SK-N-SH (cell line): ENCODE results near the gene CHD9. TPM values are rescaled to one million over a fixed set of nuclear protein-coding genes. Genes with fewer than 3 reads are reported as not detected.
"Not testable (repeated sequence)": the region's sequence is repeated elsewhere in the genome, so short reads cannot be mapped to it uniquely, and the experiment has no call there.

Experiments used
- CTCF ChIA-PET: fragments of 300-600, 350-600 bp; formaldehyde crosslinking; extraction: SDS; loops from one replicate; lab custom pipeline; 2021; lab: Yijun Ruan, JAX
- POLR2A ChIA-PET: fragments of 350-600 bp; sonication (Branson Sonifier 250); formaldehyde crosslinking; extraction: SDS; loops from one replicate; lab custom pipeline; 2020; ENCODE audit warnings: antibody characterized with exemption, inconsistent platforms; lab: Yijun Ruan, JAX
- DNase-seq: peaks from one replicate; pipeline ENCODE4 v3.0.0; 2012
- H2AFZ ChIP-seq: fragments of 200-600 bp; sonication (generic); 2 replicates; pipeline ENCODE4 v1.8.1; 2016; ENCODE audit warnings: antibody characterized with exemption, mild to moderate bottlenecking, low read depth
- H3F3A ChIP-seq: fragments of 200-600 bp; sonication (generic); replicated peaks from 2 replicates; pipeline ENCODE3; 2016; ENCODE audit warnings: antibody characterized with exemption, mild to moderate bottlenecking; ENCODE audit not compliant: insufficient read depth
- H3K27ac ChIP-seq, 2 experiments: fragments of 200-500 bp in 1 of 2; fragments of 200-600 bp in 1 of 2; sonication (Bioruptor generic) in 1 of 2; sonication (generic), shearing (Covaris generic) in 1 of 2; 2 replicates each; pipeline versions ENCODE4 v1.5.1 to v1.6.1; 2014 to 2016; ENCODE audit warnings: low read depth in 2 of 2, inconsistent platforms in 1 of 2, low read length in 1 of 2, mild to moderate bottlenecking in 1 of 2, mixed read lengths in 1 of 2
- H3K27me3 ChIP-seq: fragments of 200-600 bp; sonication (generic), shearing (Covaris generic); 2 replicates; pipeline ENCODE4 v1.6.1; 2016; ENCODE audit warnings: mixed run types; ENCODE audit not compliant: insufficient read depth
- H3K36me3 ChIP-seq, 2 experiments: fragments of 200-500 bp in 1 of 2; fragments of 200-600 bp in 1 of 2; sonication (Bioruptor generic) in 1 of 2; sonication (generic) in 1 of 2; replicated peaks in 1 of 2; 2 replicates each; pipeline versions ENCODE3 to v1.5.1; 2014 to 2016; ENCODE audit warnings: low read length in 1 of 2, mild to moderate bottlenecking in 1 of 2; ENCODE audit not compliant: insufficient read depth in 2 of 2, control insufficient read depth in 1 of 2
- H3K4me1 ChIP-seq, 2 experiments: fragments of 200-500 bp in 1 of 2; fragments of 200-600 bp in 1 of 2; sonication (Bioruptor generic) in 1 of 2; sonication (generic), shearing (Covaris generic) in 1 of 2; 2 replicates each; pipeline versions ENCODE4 v1.5.1 to v1.6.1; 2014 to 2016; ENCODE audit warnings: low read depth in 1 of 2, low read length in 1 of 2, mixed run types in 1 of 2; ENCODE audit not compliant: insufficient read depth in 2 of 2, control insufficient read depth in 1 of 2
- H3K4me2 ChIP-seq: fragments of 200-600 bp; sonication (generic), shearing (Covaris generic); 2 replicates; pipeline ENCODE4 v1.6.1; 2017; ENCODE audit warnings: mixed run types
- H3K4me3 ChIP-seq, 2 experiments: fragments of 200-500 bp in 1 of 2; fragments of 200-600 bp in 1 of 2; sonication (Bioruptor generic) in 1 of 2; sonication (generic), shearing (Covaris generic) in 1 of 2; 2 replicates each; pipeline versions ENCODE4 v1.5.1 to v1.8.1; 2014 to 2016; ENCODE audit warnings: low read depth in 2 of 2, inconsistent platforms in 1 of 2, low read length in 1 of 2, mild to moderate bottlenecking in 1 of 2, mixed read lengths in 1 of 2, moderate library complexity in 1 of 2
- H3K79me2 ChIP-seq: fragments of 200-600 bp; sonication (generic); 2 replicates; pipeline ENCODE4 v1.8.1; 2017; ENCODE audit warnings: mild to moderate bottlenecking; ENCODE audit not compliant: insufficient read depth
- H3K9ac ChIP-seq: fragments of 200-600 bp; sonication (generic); 2 replicates; pipeline ENCODE4 v1.6.1; 2017; ENCODE audit warnings: mixed run types
- H3K9me2 ChIP-seq: fragments of 200-600 bp; sonication (generic); 2 replicates; pipeline ENCODE4 v1.6.1; 2017; ENCODE audit warnings: mixed run types
- H3K9me3 ChIP-seq: fragments of 200-600 bp; sonication (generic); 2 replicates; pipeline ENCODE4 v1.6.1; 2017; ENCODE audit warnings: mixed run types, mild to moderate bottlenecking, moderate library complexity
- H4K20me1 ChIP-seq: fragments of 200-600 bp; sonication (generic); 2 replicates; pipeline ENCODE4 v1.6.1; 2017; ENCODE audit warnings: mild to moderate bottlenecking, mixed run types; ENCODE audit not compliant: insufficient read depth
- CTCF ChIP-seq: fragments of 200-600 bp; sonication (generic); IDR thresholded peaks from 2 replicates; pipeline ENCODE4 v1.6.1; 2017; ENCODE audit warnings: antibody characterized with exemption, mild to moderate bottlenecking, moderate library complexity
- EP300 ChIP-seq, 2 experiments: IDR thresholded peaks; 2 replicates each; pipeline versions ENCODE4 v1.4.0 to v1.6.1; 2012; ENCODE audit warnings: borderline replicate concordance in 1 of 2, low read depth in 1 of 2, low read length in 1 of 2
- FOXJ3 ChIP-seq: sonication (generic); formaldehyde crosslinking; IDR thresholded peaks from 2 replicates; pipeline ENCODE4 v1.5.1; 2020; ENCODE audit warnings: mild to moderate bottlenecking, missing genetic modification reagents
- FOXM1 ChIP-seq: IDR thresholded peaks from 2 replicates; pipeline ENCODE4 v1.4.0; 2012; ENCODE audit warnings: low read depth, mild to moderate bottlenecking
- GATA2 ChIP-seq: sonication (generic); formaldehyde crosslinking; IDR thresholded peaks from 2 replicates; pipeline ENCODE4 v1.5.0; 2020; ENCODE audit warnings: mild to moderate bottlenecking, missing genetic modification reagents
- MEF2A ChIP-seq: IDR thresholded peaks from 2 replicates; pipeline ENCODE4 v1.4.0; 2012; ENCODE audit warnings: low read depth, borderline replicate concordance
- NRF1 ChIP-seq: IDR thresholded peaks from 2 replicates; pipeline ENCODE4 v1.6.1; 2012; ENCODE audit warnings: low read depth, mild to moderate bottlenecking, low read length
- TAF1 ChIP-seq: IDR thresholded peaks from 2 replicates; pipeline ENCODE4 v1.6.1; 2012; ENCODE audit warnings: low read depth, mild to moderate bottlenecking, low read length, moderate library complexity, borderline replicate concordance
- USF1 ChIP-seq: IDR thresholded peaks from 2 replicates; pipeline ENCODE4 v1.4.0; 2012; ENCODE audit warnings: low read depth, borderline replicate concordance
- USF2 ChIP-seq: fragments of 150-350 bp; IDR thresholded peaks from 2 replicates; pipeline ENCODE4 v1.6.1; 2017; ENCODE audit warnings: antibody characterized with exemption, low read length, low read depth, borderline replicate concordance
- YY1 ChIP-seq: IDR thresholded peaks from 2 replicates; pipeline ENCODE4 v1.4.0; 2012; ENCODE audit warnings: low read depth, mild to moderate bottlenecking
- WGBS: methylation state at CpG from one replicate; pipeline ENCODE4 v1.1.6; 2017; ENCODE audit warnings: low lambda C conversion rate; 5-methylcytosine and 5-hydroxymethylcytosine counted together
- polyA plus RNA-seq, 3 experiments: library from polyadenylated mRNA; depleted of rRNA; stranded (reverse); fragments of >200 nt; gene quantifications; 2 replicates each; pipeline ENCODE4 v1.2.3, GENCODE V29; 2012

Gene CHD9
- polyA plus RNA-seq, 1 of the 3 experiments (the other 2 are of a cell fraction), result 6.2 TPM

GRCh38 chr16:53183442-53183841 is 128.7 kb downstream of the CHD9 start:
- Histone ChIP-seq H3K27me3 (no peaks in the 10 kb centered on the region), H3K9me3 (no peaks in the 10 kb centered on the region), H3K4me3 (no peak overlapping the region), H3K9ac (no peak overlapping the region), H3K79me2 (peaks cover 79% of the 10 kb centered on the region)
- CTCF ChIA-PET, result interaction anchor here (1.0 to 1.1 kb wide), 3 partner anchors 9 to 24 kb away, joined by 3 to 4 read pairs (median 3); no protein-coding TSS in a partner anchor
- DNase-seq, result no peak
- no peak for TF ChIP-seq MEF2A
- no peak for TF ChIP-seq USF2
- no peak for TF ChIP-seq YY1
- TF ChIP-seq FOXM1, result no peak
- no peak for TF ChIP-seq EP300 (IDR thresholded peaks at IDR 0.05; ENCODE audit: borderline replicate concordance in 1 of 2, low read depth in 1 of 2, low read length in 1 of 2)
- no peak for TF ChIP-seq TAF1
- no peak for TF ChIP-seq FOXJ3 (CRISPR knock-in tag)
- TF ChIP-seq NRF1, result no peak
- TF ChIP-seq, all 33 proteins: peak for 0
- Histone ChIP-seq H3K36me3 (peaks cover 0 to 50% of the 10 kb centered on the region in 2 experiments), H2AFZ (no peak overlapping the region), H3F3A (peaks cover 7% of the 10 kb centered on the region), H3K4me1 (no peaks in the 10 kb centered on the region), H4K20me1 (no peaks in the 10 kb centered on the region), H3K27ac (no peak overlapping the region), H3K9me2 (no peaks in the 10 kb centered on the region), H3K4me2 (no peak overlapping the region)
- 90% methylated on average over 4 of the region's 4 CpGs for WGBS
- POLR2A ChIA-PET, result no interaction called here

DNA sequence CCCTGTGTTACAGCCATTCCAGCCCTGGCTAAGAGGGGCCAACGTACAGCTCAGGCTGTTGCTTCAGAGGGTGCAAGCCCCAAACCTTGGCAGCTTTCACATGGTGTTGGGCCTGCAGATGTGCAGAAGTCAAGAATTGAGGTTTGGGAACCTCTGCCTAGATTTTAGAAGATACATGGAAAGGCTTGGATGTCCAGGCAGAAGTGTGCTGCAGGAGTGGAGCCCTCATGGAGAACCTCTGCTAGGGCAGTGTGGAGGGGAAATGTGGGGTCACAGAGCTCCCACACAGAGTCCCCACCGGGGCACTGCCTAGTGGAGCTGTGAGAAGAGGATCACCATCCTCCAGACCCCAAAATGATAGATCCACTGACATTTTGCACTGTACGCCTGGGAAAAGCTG is 130.9 kb downstream of the CHD9 start:
- peaks cover 0 to 51% of the 10 kb centered on the region in 2 experiments for H3K36me3 ChIP-seq
- peaks cover 76% of the 10 kb centered on the region for H3K79me2 ChIP-seq
- POLR2A ChIA-PET, H3K9ac ChIP-seq, H3K9me2 ChIP-seq, H3K4me3 ChIP-seq, H3K27me3 ChIP-seq, CTCF ChIA-PET, H3K4me2 ChIP-seq, H3K4me1 ChIP-seq, H3F3A ChIP-seq, H3K9me3 ChIP-seq, DNase-seq, H4K20me1 ChIP-seq, H3K27ac ChIP-seq, H2AFZ ChIP-seq: not testable (repeated sequence)
- 90% methylated on average over 2 of the region's 3 CpGs for WGBS

DNA sequence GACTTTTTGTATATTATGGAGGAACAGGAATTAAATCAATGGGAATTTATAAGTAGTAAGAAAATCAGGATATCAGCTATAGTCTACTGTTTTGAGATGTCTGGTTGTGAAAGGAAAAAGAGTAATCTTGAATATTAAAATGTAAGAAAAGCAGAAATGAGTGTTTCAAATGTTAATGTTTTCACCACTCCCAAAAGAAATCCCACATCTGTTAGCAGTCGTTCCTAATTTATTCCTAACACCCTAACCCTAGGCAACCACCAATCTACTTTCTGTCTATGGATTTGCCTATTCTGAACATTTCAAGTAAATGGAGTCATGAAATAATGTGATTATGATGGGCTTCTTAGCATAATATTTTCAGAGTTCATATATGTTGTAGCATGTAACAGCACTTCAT is 133.0 kb downstream of the CHD9 start:
- no peak overlapping the region for H2AFZ ChIP-seq
- H3K9me2 ChIP-seq, result no peaks in the 10 kb centered on the region
- H3F3A ChIP-seq, result peaks cover 11% of the 10 kb centered on the region
- no peaks in the 10 kb centered on the region; a peak in 1 of 4 replicates for H3K4me1 ChIP-seq
- 97% methylated on average over 1 of the region's 1 CpG for WGBS
- H3K9ac ChIP-seq, result no peak overlapping the region
- ChIA-PET CTCF (no interaction called here), POLR2A (no interaction called here)
- H3K4me3 ChIP-seq, result no peak overlapping the region
- no peak for DNase-seq
- TF ChIP-seq FOXJ3 (CRISPR knock-in tag), result no peak
- no peak for TF ChIP-seq MEF2A
- no peak for TF ChIP-seq USF1
- TF ChIP-seq CTCF, result no peak
- TF ChIP-seq GATA2 (CRISPR knock-in tag), result no peak
- peaks cover 77% of the 10 kb centered on the region for H3K79me2 ChIP-seq
- H3K27me3 ChIP-seq, result no peaks in the 10 kb centered on the region
- H3K36me3 ChIP-seq, result peaks cover 0 to 45% of the 10 kb centered on the region in 2 experiments
- no peaks in the 10 kb centered on the region; the same call in 1 of the 2 replicates for H4K20me1 ChIP-seq
- H3K27ac ChIP-seq, result no peak overlapping the region
- no peaks in the 10 kb centered on the region for H3K9me3 ChIP-seq
- no peak overlapping the region for H3K4me2 ChIP-seq
